NCI-H82 (cell line): Measurements from ENCODE around the gene CRHR2.

Experiments used
- DNase-seq: peaks from one replicate; lab custom pipeline; 2025; lab: John Stamatoyannopoulos, UW

CRHR2 gene

DNA sequence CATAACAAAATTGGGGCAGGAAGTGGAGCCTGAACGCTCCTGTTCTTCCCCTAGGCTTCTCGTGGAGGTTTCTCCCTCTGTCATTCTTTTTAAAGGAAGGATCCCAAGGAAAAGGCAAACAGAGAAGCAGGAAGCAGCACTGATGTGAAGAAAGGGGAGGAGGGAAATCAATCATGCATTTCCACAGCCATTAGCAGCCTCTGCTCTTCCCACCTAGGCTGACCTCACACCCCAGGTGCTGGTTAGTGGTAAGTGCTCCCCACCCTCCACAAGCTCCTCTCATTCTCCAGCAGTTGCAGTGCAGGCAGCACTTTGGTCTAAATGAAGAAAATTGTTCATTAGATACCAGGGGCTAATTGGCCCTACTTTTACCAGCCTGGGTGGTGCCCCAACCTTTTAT, 2.6 kb downstream of the CRHR2 start:
- no peak for DNase-seq

- DNase-seq, result no peak
Observed at GRCh38 chr7:30678805-30679204, 3.5 kb downstream of the CRHR2 start.

- no peak for DNase-seq
Observed at GRCh38 chr7:30674876-30675275, 7.4 kb downstream of the CRHR2 start.

DNA sequence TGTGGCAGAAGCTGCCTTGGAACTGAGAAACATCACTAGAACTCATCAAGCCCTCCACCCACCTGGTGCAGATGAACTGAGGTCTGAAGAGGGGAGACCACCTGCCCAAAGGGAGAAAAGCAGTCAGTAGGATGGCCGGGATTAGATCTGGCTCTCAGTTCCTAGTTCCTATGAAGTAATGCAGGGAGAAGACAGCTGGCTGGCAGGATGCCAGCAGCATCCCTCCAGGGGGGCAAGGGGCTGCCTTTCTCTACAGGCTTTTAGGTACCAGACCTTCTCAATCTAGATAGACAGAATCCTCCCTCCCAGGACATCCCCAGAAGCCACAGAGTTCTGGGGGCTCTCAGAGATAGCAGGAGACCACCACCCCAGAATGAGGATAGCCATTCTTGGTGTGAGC, 7.8 kb downstream of the CRHR2 start:
- peak; percentile 63 for DNase-seq

GRCh38 chr7:30671793-30672465, 10.3 kb downstream of the CRHR2 start:
- no peak for DNase-seq

DNA sequence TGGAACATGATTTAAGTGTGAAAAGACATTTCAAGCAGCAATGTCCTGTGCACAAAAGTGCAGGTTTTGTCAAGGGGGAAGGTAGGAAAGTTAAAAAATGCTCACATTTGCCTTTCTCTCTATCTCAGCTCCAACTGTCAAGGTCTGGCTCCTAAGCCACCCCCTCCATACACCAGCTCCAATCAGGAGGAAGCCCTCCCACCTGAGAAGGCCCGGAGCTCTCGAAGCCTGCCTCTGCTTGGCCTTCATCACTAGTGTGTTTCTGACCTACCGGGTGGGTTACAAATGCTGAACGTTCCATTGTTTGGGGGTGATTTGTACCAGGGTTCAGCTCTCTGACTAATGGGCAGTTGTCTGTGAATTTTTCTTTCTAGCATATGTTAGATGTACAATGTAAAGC, 14.2 kb downstream of the CRHR2 start:
- DNase-seq, result no peak

DNA sequence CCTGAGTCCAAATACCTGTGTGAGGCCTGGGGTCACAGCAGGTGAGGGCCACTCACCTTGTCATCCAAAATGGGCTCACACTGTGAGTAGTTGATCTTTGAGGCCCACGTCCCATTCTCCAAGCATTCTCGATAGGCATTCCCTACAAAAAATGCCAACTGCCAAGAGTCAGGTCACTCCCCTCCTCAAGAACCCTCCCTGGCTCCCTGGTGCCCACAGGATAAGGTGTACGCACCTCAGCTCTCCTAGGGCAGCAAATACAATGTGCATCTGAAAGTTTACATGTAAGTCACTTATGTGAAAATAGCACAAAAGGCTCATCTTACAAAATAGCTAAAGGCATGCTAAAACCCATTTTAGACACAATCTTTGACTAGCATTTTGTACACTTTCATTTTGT, 15.1 kb downstream of the CRHR2 start:
- no peak for DNase-seq

- no peak for DNase-seq
Observed at GRCh38 chr7:30665449-30665848, 16.8 kb downstream of the CRHR2 start.

GRCh38 chr7:30665043-30665442, 17.2 kb downstream of the CRHR2 start:
- no peak for DNase-seq

DNA sequence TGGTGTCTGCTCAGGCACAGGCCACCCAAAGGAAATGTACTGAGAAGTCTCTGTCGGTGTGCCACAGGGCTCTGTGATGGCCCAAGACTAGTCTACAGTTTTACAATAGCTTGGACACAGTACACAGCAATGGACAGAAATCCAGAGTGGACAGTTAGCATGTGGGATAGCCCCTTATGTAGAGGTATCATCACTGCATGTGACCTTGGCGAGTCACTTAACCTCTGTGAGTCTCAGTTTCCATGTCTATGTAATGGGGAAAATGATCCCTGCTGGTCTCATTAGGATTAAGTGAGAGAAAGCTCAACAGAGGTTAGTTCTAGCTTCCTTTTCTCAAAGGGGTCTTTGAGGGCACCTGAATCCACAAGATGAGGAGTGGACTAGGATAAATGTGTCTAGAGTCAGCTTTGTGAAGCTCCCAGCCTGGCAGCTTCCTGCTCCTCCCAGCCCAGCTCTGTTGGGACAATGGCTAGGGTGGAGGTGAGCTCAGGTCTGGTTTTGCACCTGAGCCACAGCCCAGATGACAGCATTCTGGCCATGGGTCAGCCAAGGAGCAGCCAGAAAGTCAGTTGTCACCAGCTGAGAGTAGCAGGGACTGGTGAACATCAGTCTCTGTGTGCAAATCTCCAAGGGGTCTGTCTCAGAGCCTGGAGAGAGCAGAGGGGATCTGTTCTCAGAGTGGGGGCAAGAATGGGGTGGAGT, 17.9 kb downstream of the CRHR2 start:
- DNase-seq, result no peak

- no peak for DNase-seq
Observed at GRCh38 chr7:30663414-30663813, 18.8 kb downstream of the CRHR2 start.

- DNase-seq, result no peak
Observed at GRCh38 chr7:30662431-30662939, 19.8 kb downstream of the CRHR2 start.

GRCh38 chr7:30661926-30662325, 20.3 kb downstream of the CRHR2 start:
- DNase-seq, result no peak

GRCh38 chr7:30660331-30661255, 21.7 kb downstream of the CRHR2 start:
- DNase-seq, result peak; percentile 74

DNA sequence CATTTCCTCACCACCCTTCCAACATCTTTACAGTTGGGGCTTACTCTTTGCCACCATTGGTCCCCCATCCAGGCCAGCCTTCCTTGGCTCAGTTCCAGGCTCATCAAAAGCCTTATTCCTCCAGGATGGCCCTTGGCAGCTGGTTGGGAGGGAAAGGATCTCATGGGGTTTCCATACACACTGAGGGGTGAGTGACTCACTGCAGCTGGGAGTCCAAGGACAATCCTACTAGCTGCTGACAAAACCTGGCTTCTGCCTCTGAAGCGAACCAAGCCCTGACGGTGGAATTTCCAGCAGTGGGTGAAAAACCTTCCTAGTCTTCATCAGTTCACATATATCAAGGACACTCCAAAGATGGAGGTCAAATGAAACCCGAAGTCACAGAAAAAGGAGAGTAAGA, 22.9 kb downstream of the CRHR2 start:
- DNase-seq, result peak; percentile 73

DNA sequence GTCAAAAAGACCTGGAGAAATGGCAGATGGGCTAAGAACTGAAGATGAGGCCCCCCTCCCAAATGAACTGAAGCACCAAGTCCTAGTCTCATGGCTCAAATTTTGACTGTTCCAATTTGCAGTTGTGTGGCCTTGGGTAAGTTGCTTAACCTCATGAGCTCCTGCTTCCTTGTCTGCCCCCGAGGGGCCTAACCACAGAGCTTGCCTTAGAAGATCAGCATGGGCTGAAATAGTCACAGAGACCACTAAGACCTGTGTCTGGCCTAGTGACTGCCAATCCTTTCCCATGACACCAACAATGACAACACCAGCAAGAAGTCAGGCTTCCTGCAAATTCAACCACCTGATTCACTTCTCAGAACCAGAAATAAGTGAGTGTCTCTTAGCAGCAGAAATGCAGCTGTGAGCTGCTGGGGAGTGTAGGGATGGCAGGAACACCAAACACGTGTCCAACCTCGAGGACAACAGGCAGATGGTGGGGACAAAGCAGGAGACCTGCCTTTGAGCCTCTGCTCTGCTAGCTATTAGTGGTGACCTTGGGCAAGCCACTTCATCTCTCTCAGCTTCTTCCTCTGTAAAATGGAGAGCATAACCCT, 23.7 kb downstream of the CRHR2 start:
- DNase-seq, result no peak

DNA sequence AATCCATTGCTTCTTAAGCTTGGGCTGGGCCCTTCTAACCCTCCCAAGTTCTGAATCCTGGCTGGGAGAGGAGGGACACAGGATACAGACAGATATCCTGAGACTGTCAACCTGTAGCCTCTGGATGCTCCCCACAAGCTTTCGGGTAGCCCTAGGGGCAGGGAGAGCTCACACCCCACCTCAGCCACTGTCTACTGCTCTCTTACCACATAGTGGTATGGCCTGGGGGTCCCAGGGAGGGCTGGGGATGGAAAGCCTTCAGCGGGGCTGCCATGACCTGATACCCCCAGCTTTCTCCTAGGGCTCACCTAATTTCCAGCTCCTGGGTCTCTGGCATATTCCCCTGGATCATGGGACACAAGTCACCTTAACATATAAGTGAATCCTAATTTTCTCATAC, 25.1 kb downstream of the CRHR2 start:
- no peak for DNase-seq

DNA sequence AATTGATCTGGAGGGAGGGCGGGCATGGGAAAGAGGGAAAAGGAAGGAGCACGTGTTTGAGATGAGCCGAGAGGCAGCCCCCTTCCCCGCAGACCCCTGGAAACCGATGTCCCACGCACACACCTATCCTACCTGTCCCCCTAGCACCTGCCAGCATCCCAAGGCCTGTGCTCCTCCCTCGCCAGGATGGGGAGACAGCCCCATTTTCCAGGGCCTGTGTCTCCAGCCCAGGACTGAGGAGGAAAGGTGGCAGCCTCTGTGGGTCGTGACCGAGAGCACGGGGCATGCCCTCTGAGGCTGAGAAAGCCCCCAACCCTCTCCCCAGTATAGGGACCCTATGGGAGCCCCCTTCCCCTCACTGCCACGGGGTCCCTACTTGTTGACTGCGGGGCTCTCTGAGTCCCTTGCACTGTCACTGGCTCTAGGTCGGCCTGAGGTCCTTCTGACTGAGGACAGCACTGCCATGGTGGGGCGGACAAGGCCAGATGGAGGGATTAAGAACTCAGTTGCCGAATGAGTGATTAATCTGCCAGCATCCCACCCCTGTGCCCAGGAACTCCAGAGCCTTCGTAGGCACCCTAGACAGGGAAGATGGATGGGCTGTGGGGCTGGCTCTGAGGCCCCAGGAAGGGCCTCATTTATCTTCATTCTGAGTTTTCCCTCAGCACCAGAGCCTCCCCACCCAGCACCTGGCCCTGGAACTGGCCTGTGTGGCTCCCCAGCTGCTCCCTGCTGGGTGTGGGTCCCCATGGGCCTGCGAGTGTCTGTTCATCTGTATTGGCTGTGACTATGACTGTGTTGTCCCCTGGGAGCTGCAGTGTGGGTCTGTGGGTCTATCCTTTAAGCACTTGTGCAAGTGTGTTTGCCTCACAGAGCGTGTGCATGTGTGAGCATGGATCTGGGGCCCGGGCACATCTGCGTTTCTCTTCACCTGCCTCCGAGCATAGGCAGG, 26.0 kb downstream of the CRHR2 start:
- peak; percentile 93 for DNase-seq

DNA sequence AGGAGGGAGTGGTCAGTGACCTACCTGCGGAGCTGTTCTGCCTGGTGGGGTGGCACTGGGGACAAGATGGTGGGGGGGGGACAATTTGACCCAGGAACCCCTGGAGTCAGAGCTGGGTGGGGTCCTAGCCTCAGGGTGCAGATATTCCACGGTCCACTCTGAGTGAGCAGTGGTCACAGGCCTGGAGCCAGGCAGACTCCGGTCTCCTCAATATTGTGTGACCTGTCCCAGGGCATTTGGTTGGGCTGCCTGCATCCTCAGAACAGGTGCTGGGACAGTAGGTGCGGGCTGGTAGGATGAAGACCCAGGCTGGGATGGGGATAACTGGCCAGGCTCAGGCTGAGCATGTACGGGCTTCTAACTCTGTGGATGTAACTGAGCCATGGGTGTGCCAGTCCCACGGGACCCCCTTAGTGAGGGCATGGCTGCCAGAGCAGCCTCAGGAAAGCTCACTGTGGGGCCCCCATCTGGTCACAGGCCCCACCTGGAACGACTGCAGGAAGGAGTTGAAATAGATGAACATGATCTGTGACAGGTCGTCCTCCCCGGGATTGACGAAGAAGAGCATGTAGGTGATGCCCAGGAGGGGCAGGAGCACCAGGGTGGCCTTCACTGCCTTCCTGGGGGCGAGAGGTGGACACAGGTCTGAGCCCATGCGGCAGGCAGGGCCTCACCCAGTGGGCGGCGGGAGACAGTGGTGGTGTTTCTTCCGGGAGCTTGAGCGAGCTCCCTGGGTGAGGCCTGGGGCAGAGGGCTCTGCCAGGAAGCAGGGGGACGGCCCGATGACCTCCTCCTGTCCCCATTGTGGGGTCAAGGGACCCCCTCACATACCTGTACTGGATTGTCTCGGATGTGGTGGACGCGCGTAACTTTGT, 26.9 kb downstream of the CRHR2 start:
- DNase-seq, result no peak
